BLaER1 (cell line): ENCODE data around the gene MDN1.

Experiments
- H3K27ac ChIP-seq: shearing (Covaris generic); formaldehyde crosslinking; 2 replicates; pipeline ENCODE4 v1.8.1; 2022
- H3K27me3 ChIP-seq: shearing (Covaris generic); formaldehyde crosslinking; 2 replicates; pipeline ENCODE4 v1.8.1; 2022
- H3K36me3 ChIP-seq: shearing (Covaris generic); formaldehyde crosslinking; 2 replicates; pipeline ENCODE4 v1.8.1; 2022
- H3K4me1 ChIP-seq: shearing (Covaris generic); formaldehyde crosslinking; 2 replicates; pipeline ENCODE4 v1.8.1; 2022
- H3K4me2 ChIP-seq: shearing (Covaris generic); formaldehyde crosslinking; 2 replicates; pipeline ENCODE4 v1.8.1; 2022
- H3K4me3 ChIP-seq: shearing (Covaris generic); formaldehyde crosslinking; 2 replicates; pipeline ENCODE4 v1.8.1; 2022
- H3K9ac ChIP-seq: shearing (Covaris generic); formaldehyde crosslinking; 2 replicates; pipeline ENCODE4 v1.8.1; 2022
- H3K9me3 ChIP-seq: shearing (Covaris generic); formaldehyde crosslinking; 2 replicates; pipeline ENCODE4 v1.8.1; 2022
- H4K20me1 ChIP-seq: shearing (Covaris generic); formaldehyde crosslinking; 2 replicates; pipeline ENCODE4 v1.8.1; 2022
- Cebpa-rat ChIP-seq: shearing (Covaris generic); IDR thresholded peaks from 2 replicates; pipeline ENCODE4 v1.8.1; 2022

The MDN1 gene

DNA sequence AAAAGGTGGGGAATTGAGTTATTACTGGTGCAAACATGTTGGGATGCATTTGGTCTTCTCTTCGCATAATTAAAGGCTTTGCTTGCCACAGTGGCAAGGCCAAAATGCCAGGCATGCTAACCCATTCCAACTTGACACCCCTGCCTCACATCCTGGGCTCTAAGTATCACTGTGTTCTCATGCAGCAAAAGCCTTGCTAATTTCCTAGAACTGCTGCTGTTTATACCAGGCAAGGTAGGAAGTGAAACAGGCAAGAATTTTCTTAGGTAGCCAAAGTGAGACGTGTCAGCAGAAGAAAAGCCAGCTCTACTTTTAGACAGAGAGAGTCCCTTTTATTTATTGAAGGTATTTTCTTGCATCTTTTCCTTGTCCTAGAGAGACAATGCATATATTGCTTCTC, 222.2 kb downstream of the MDN1 start:
- no peak for TF ChIP-seq Cebpa-rat
- no peak overlapping the region for H3K4me3 ChIP-seq
- H4K20me1 ChIP-seq: no peaks in the 10 kb centered on the region
- no peaks in the 10 kb centered on the region for H3K9me3 ChIP-seq
- no peaks in the 10 kb centered on the region for H3K36me3 ChIP-seq
- no peak overlapping the region for H3K9ac ChIP-seq
- peaks cover 8% of the 10 kb centered on the region; the same call in 1 of the 2 replicates for H3K4me1 ChIP-seq
- H3K27ac ChIP-seq: no peak overlapping the region
- H3K4me2 ChIP-seq: no peak overlapping the region
- H3K27me3 ChIP-seq: no peaks in the 10 kb centered on the region

GRCh38 chr6:89596484-89596883, 223.1 kb downstream of the MDN1 start:
- no peak overlapping the region for H3K4me3 ChIP-seq
- no peaks in the 10 kb centered on the region for H3K27me3 ChIP-seq
- no peaks in the 10 kb centered on the region for H3K36me3 ChIP-seq
- H4K20me1 ChIP-seq: no peaks in the 10 kb centered on the region
- no peak overlapping the region for H3K27ac ChIP-seq
- H3K4me2 ChIP-seq: no peak overlapping the region
- TF ChIP-seq Cebpa-rat: no peak
- H3K9me3 ChIP-seq: no peaks in the 10 kb centered on the region
- H3K4me1 ChIP-seq: peaks cover 8% of the 10 kb centered on the region; the same call in 1 of the 2 replicates
- no peak overlapping the region for H3K9ac ChIP-seq

DNA sequence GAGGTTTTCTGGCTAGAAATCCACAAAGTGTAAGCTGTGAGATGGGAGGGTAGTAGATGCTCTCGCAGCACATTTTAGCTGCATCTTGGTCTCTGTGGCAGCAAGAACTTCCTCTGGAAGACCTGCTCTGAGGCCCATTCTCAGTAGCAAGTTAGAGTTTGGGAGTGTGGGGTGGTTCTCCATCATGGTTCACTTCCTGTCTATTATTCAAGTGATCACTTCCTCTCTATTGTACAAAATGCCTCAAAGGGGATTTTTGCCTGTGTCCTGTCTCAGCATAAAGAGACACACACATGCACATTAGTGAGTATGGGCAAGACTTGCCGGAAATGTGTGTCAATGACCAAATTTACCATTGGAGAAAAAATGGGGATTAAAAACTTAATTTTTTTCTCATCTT, 223.5 kb downstream of the MDN1 start:
- Histone ChIP-seq H3K27me3 (no peaks in the 10 kb centered on the region), H3K9ac (no peak overlapping the region), H3K4me3 (no peak overlapping the region), H3K9me3 (no peaks in the 10 kb centered on the region), H3K36me3 (no peaks in the 10 kb centered on the region), H3K27ac (no peak overlapping the region), H3K4me1 (peaks cover 8% of the 10 kb centered on the region; the same call in 1 of the 2 replicates), H3K4me2 (no peak overlapping the region), H4K20me1 (no peaks in the 10 kb centered on the region)
- no peak for TF ChIP-seq Cebpa-rat
